Sigmoid colon (tissue), 7 donors: ENCODE results near the gene CSF2. TPM values are rescaled to one million over a fixed set of nuclear protein-coding genes. Genes with fewer than 3 reads are reported as not detected.

Source experiments
- DNase-seq: peaks from one replicate; pipeline ENCODE4 v3.0.0-alpha.2; 2019
- H3K27ac ChIP-seq, 4 donors: fragments of 200-600 bp; sonication (generic); one replicate each; pipeline ENCODE4 v1.5.1; 2016 to 2019; ENCODE audit warnings: mild to moderate bottlenecking in 1 of 4
- H3K27me3 ChIP-seq, 3 donors: fragments of 200-600 bp; sonication (generic); one replicate each; pipeline ENCODE4 v1.5.1; 2019; ENCODE audit warnings: mild to moderate bottlenecking in 1 of 3
- H3K36me3 ChIP-seq, 4 donors: fragments of 200-600 bp; sonication (generic); one replicate each; pipeline ENCODE4 v1.5.1; 2016 to 2019
- H3K4me1 ChIP-seq, 4 donors: fragments of 200-600 bp; sonication (generic); one replicate each; pipeline ENCODE4 v1.5.1; 2017 to 2019
- H3K4me3 ChIP-seq, 4 donors: fragments of 200-600 bp; sonication (generic); one replicate each; pipeline ENCODE4 v1.5.1; 2017 to 2019; ENCODE audit warnings: mild to moderate bottlenecking in 2 of 4, moderate library complexity in 1 of 4
- H3K9me3 ChIP-seq, 4 donors: fragments of 200-600 bp in 3 of 4; sonication (generic) in 3 of 4; one replicate each; pipeline versions ENCODE4 v1.5.1 to v1.6.1; 2013 to 2019
- CTCF ChIP-seq, 4 experiments: fragments of 450-650 bp in 3 of 4; fragments of 200-600 bp in 1 of 4; IDR thresholded peaks; one replicate each; pipeline ENCODE4 v1.5.1; 2016 to 2019; ENCODE audit warnings: antibody characterized with exemption in 4 of 4, mild to moderate bottlenecking in 3 of 4, moderate library complexity in 2 of 4
- EP300 ChIP-seq, 4 donors: sonication (generic); formaldehyde crosslinking; IDR thresholded peaks; one replicate each; pipeline ENCODE4 v1.6.1; 2017; ENCODE audit warnings: antibody characterized with exemption in 4 of 4
- POLR2A ChIP-seq, 2 donors: fragments of 450-650 bp; IDR thresholded peaks; one replicate each; pipeline ENCODE4 v1.6.1; 2016; ENCODE audit warnings: antibody characterized with exemption in 2 of 2, mild to moderate bottlenecking in 2 of 2, moderate library complexity in 2 of 2
- POLR2AphosphoS5 ChIP-seq, 4 donors: sonication (generic); formaldehyde crosslinking; IDR thresholded peaks; one replicate each; pipeline ENCODE4 v1.6.1; 2017; ENCODE audit warnings: antibody characterized with exemption in 4 of 4
- WGBS, 2 donors: extraction: QIAGEN DNeasy Blood & Tissue Kit; methylation state at CpG; one replicate each; pipeline ENCODE4 v1.1.7; 2013; 5-methylcytosine and 5-hydroxymethylcytosine counted together
- intact Hi-C: fragments of 100-400 bp; cut with DNase I; formaldehyde crosslinking; loops from one replicate; pipeline ENCODE4 v1.15.1; 2023
- polyA plus RNA-seq, 3 donors: library from polyadenylated mRNA; stranded (reverse); fragments of 200-250 nt; gene quantifications; one replicate each; pipeline ENCODE4 v1.2.3, GENCODE V29; 2013
- total RNA-seq, 4 donors: library from RNA; depleted of rRNA; stranded (reverse); fragments of >200 nt; gene quantifications; one replicate each; pipeline ENCODE4 v1.1.0, GENCODE V29; 2016
- donor health status: healthy with polysubstance abuse.
- donor health status: Bipolar disorder and iron deficiency.
- donor health status: healthy.

CSF2 gene
- not detected for total RNA-seq
- polyA plus RNA-seq: 1 to 10 TPM in 1 of 3 donors, not detected in 2; 1.1 TPM

- H3K4me3 ChIP-seq: no peak within 1 kb of the TSS
- TF ChIP-seq EP300 (IDR thresholded peaks at IDR 0.05) (no peak), POLR2A (IDR thresholded peaks at IDR 0.05) (no peak), POLR2AphosphoS5 (IDR thresholded peaks at IDR 0.05) (no peak), CTCF (IDR thresholded peaks at IDR 0.05) (no peak)
- H3K27me3 ChIP-seq: no peaks in the 10 kb centered on the region
- H3K36me3 ChIP-seq: no peaks in the 10 kb centered on the region
- no peaks in the 10 kb centered on the region for H3K9me3 ChIP-seq
- H3K27ac ChIP-seq: no peak within 1 kb of the TSS
- no peaks in the 10 kb centered on the region for H3K4me1 ChIP-seq
- intact Hi-C loops: no loop called here
- 81 to 84% methylated on average over 12 of the region's 12 CpGs for WGBS, 2 donors
- DNase-seq: no peak
These were observed at the start of gene CSF2 for GRCh38 chr5:132073231-132074013. TSS of gene CSF2 (plus strand) at chr5:132073789. CDS start at chr5:132073824, 35 bp downstream.

GRCh38 chr5:132024117-132024435 is 49.5 kb upstream of the CSF2 start:
- Histone ChIP-seq H3K4me3 (no peak overlapping the region), H3K4me1 (no peaks in the 10 kb centered on the region), H3K36me3 (no peaks in the 10 kb centered on the region), H3K27me3 (no peaks in the 10 kb centered on the region), H3K9me3 (no peaks in the 10 kb centered on the region), H3K27ac (no peak overlapping the region)
- WGBS, 2 donors: 57 to 87% methylated on average over 4 of the region's 4 CpGs
- intact Hi-C loops: no loop called here
- DNase-seq: no peak
- no peak for TF ChIP-seq EP300 (IDR thresholded peaks at IDR 0.05)
- no peak for TF ChIP-seq CTCF (IDR thresholded peaks at IDR 0.05)
- no peak for TF ChIP-seq POLR2AphosphoS5 (IDR thresholded peaks at IDR 0.05)
- TF ChIP-seq POLR2A (IDR thresholded peaks at IDR 0.05): no peak

DNA sequence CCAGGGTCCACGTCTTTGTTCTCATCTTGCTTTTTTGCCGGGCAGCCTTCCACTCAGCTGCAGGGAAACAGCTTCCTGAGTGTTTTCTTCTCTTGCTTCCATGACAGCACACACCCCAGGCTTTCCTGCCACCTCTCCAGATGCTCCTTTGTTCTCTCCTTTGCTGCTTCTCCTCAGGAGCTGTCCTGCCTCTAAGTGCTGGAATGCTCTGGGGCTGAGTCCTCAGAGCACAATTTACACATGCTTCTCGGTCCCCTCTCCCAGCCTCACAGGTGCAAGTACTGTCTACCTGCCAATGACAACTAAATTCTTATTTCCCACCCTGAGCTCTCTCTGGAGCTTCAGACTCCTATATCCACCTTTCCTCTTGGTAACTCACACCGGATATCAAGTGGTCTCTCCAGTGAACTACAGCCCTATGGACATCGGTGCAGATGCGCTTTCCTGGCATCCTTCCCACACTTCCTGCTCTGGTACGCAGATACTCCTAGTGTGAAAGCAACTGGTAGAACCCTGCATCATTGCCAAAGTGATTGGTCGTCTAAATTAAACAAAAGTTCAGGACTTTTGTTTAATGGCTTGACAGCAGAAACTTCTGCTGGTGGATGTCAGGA is 48.7 kb upstream of the CSF2 start:
- Histone ChIP-seq H3K27ac (no peak overlapping the region), H3K9me3 (no peaks in the 10 kb centered on the region), H3K4me1 (no peaks in the 10 kb centered on the region), H3K36me3 (no peaks in the 10 kb centered on the region), H3K4me3 (no peak overlapping the region), H3K27me3 (no peaks in the 10 kb centered on the region)
- intact Hi-C loops: no loop called here
- no peak for DNase-seq
- WGBS, 2 donors: 75 to 77% methylated on average over 8 of the region's 8 CpGs
- TF ChIP-seq CTCF (IDR thresholded peaks at IDR 0.05): no peak
- TF ChIP-seq POLR2A (IDR thresholded peaks at IDR 0.05): no peak
- TF ChIP-seq POLR2AphosphoS5 (IDR thresholded peaks at IDR 0.05): no peak
- no peak for TF ChIP-seq EP300 (IDR thresholded peaks at IDR 0.05)

DNA sequence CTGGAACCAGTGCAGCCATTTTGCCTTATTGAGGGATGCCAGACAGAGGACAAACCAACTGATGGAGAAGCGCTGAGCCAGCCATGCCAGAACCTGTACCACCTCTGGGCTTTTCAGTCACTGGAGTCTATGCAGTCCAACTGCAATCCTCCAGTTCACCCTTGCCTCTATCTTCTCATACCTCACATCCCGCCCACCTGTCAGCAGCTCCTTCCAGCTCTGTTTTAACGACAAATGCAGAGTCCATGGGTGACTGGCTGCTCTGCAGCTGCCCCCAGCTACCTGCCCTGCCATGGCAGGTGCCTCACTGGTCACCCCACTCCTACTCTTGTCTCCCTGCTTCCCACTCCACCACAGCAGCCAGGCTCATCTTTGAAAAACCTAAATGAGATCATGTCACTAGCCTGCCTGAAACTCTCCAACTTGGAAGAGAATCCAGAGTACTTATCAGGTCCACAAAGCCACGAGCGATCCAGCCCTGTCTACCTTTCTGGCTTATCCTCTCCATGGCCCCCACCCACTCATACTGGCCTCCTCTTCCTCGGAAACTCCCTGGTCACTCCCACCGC is 48.1 kb upstream of the CSF2 start:
- H3K27ac ChIP-seq: no peak overlapping the region
- no peaks in the 10 kb centered on the region for H3K27me3 ChIP-seq
- H3K9me3 ChIP-seq: no peaks in the 10 kb centered on the region
- no peaks in the 10 kb centered on the region for H3K36me3 ChIP-seq
- H3K4me1 ChIP-seq: no peaks in the 10 kb centered on the region
- DNase-seq: no peak
- intact Hi-C loops: no loop called here
- no peak for TF ChIP-seq POLR2AphosphoS5 (IDR thresholded peaks at IDR 0.05)
- no peak for TF ChIP-seq EP300 (IDR thresholded peaks at IDR 0.05)
- no peak for TF ChIP-seq POLR2A (IDR thresholded peaks at IDR 0.05)
- TF ChIP-seq CTCF (IDR thresholded peaks at IDR 0.05): no peak
- no peak overlapping the region for H3K4me3 ChIP-seq
- 89% methylated on average over 7 of the region's 7 CpGs for WGBS, 2 donors
